ENCODE results near the gene PPIP5K2. TPM values are rescaled to one million over a fixed set of nuclear protein-coding genes. Genes with fewer than 3 reads are reported as not detected.
"Not testable (repeated sequence)": the region's sequence is repeated elsewhere in the genome, so short reads cannot be mapped to it uniquely, and the experiment has no call there.

The PPIP5K2 gene
- total RNA-seq, 2 donors from 2014 or later, result 23.1 to 29.6 TPM

DNA sequence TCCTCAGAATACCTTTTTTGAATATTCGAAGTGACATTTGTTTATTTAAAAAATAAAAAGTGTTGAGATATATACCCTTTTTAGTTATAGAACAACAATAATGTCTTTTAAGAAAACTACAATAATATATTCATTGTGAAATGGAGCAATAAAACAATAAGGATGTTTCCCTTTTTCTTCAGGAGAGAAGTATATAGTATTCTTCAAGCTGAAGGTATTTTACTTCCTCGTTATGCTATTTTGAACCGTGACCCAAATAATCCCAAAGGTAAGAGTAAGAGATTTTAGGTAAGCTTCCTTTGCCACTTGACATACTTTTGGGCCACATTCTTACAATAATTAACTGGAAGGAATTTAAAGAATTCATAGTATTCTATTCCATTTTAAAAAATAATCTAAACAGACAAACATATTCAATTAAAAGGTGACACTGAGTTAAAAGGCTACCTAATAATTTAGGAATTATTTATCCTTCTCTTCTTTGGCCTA, 18.1 kb downstream of the PPIP5K2 start:
- no peak for DNase-seq
- no peak for ATAC-seq
- Histone ChIP-seq H3K36me3 (replicated peaks in 1 of 2; ENCODE audit: insufficient read depth in 1 of 2, low read depth in 2 of 2) (peaks cover 0 to 2% of the 10 kb centered on the region in 2 donors), H3K27me3 (no peaks in the 10 kb centered on the region), H3K27ac (no peak overlapping the region), H3K4me1 (peaks cover 6% of the 10 kb centered on the region), H3K4me3 (no peak overlapping the region), H3K9me3 (no peaks in the 10 kb centered on the region)
- TF ChIP-seq, protein P1, sequence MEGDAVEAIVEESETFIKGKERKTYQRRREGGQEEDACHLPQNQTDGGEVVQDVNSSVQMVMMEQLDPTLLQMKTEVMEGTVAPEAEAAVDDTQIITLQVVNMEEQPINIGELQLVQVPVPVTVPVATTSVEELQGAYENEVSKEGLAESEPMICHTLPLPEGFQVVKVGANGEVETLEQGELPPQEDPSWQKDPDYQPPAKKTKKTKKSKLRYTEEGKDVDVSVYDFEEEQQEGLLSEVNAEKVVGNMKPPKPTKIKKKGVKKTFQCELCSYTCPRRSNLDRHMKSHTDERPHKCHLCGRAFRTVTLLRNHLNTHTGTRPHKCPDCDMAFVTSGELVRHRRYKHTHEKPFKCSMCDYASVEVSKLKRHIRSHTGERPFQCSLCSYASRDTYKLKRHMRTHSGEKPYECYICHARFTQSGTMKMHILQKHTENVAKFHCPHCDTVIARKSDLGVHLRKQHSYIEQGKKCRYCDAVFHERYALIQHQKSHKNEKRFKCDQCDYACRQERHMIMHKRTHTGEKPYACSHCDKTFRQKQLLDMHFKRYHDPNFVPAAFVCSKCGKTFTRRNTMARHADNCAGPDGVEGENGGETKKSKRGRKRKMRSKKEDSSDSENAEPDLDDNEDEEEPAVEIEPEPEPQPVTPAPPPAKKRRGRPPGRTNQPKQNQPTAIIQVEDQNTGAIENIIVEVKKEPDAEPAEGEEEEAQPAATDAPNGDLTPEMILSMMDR (IDR thresholded peaks at IDR 0.05), result no peak
- no peak for TF ChIP-seq POLR2A (IDR thresholded peaks at IDR 0.05)
- 68 to 69% methylated on average over 3 of the region's 3 CpGs for WGBS, 2 donors
- intact Hi-C loops (cut with DNase I), result no loop called here

DNA sequence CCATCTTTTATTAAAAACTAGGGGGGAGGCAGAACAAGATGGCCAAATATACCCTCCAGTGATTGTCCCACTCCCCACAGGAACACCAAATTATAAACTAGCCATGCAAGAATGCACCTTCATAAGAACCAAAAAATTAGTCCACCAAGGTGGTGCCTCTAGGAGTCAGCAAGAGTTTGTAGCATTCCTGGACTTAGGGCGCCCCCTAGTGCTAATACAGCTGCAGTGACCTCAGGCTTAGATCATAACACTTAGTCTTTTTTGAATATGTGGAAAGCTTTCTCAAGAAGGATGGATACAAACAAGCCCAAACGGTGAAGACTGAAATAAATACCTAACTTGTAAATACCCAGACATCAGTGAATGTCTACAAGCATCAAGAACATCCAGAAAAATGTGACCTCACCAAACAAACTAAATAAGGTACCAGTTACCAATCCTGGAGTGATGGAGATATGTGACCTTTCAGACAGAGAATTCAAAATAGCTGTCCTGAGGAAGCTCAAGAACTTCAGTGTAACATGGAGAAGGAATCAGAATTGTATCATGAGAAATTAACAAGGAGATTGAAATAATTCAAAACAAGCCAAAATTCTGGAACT, 19.3 kb downstream of the PPIP5K2 start:
- peak; percentile 76 to 85 (median 84) for DNase-seq
- H3K27me3 ChIP-seq, result no peaks in the 10 kb centered on the region
- H3K4me1 ChIP-seq, result no peaks in the 10 kb centered on the region
- H3K9me3 ChIP-seq, result no peaks in the 10 kb centered on the region
- peaks cover 0 to 2% of the 10 kb centered on the region in 2 donors for H3K36me3 ChIP-seq (replicated peaks in 1 of 2; ENCODE audit: insufficient read depth in 1 of 2, low read depth in 2 of 2)
- H3K27ac ChIP-seq, result no peak overlapping the region
- ATAC-seq, result peak; percentile 87
- no peak overlapping the region for H3K4me3 ChIP-seq
- WGBS, 2 donors, result 0 to 3% methylated on average over 2 of the region's 2 CpGs
- no peak for TF ChIP-seq POLR2A (IDR thresholded peaks at IDR 0.05)
- TF ChIP-seq, protein P1 (IDR thresholded peaks at IDR 0.05), result peak; percentile 69 to 94 (median 91)
- intact Hi-C loops (cut with DNase I), result no loop called here

DNA sequence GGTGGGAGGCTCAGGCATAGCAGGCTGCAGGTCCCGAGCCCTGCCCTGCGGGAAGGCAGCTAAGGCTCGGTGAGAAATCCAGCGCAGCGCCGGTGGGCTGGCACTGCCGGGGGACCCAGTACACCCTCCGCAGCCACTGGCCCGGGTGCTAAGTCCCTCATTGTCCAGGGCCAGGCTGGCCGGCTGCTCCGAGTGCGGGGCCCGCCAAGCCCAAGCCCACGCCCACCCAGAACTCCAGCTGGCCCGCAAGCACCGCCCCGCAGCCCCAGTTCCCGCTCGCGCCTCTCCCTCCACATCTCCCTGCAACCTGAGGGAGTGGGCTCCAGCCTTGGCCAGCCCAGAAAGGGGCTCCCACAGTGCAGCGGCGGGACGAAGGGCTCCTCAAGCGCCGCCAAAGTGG, 22.0 kb downstream of the PPIP5K2 start:
- H3K36me3 ChIP-seq (replicated peaks in 1 of 2; ENCODE audit: insufficient read depth in 1 of 2, low read depth in 2 of 2); H3K9me3 ChIP-seq; DNase-seq; intact Hi-C loops (cut with DNase I); H3K27me3 ChIP-seq; H3K27ac ChIP-seq; ATAC-seq; H3K4me3 ChIP-seq; H3K4me1 ChIP-seq: not testable (repeated sequence)
- WGBS, 2 donors, result 98 to 99% methylated on average over 13 to 15 of the region's 25 CpGs

DNA sequence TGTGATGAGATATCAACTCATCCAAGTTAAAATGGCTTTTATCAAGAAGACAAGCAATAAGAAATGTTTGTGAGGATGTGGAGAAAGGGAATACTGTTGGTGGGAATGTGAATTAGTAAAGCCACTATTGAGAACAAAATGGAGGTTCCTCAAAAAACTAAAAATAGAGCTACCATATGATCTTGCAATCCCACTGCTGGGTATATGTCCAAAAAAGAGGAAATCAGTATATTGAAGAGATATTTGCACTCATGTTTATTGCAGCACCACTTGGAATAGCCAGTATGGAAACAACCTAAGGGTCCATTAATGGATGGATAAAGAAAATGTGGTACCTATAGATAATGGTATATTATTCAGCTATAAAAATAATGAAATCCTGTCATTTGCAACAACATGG, 25.1 kb downstream of the PPIP5K2 start:
- DNase-seq, result no peak
- H3K4me3 ChIP-seq, result no peak overlapping the region
- no peak for ATAC-seq
- peaks cover 0 to 2% of the 10 kb centered on the region in 2 donors for H3K36me3 ChIP-seq (replicated peaks in 1 of 2; ENCODE audit: insufficient read depth in 1 of 2, low read depth in 2 of 2)
- TF ChIP-seq, protein P1 (IDR thresholded peaks at IDR 0.05), result no peak
- no peak for TF ChIP-seq POLR2A (IDR thresholded peaks at IDR 0.05)
- no peaks in the 10 kb centered on the region for H3K27me3 ChIP-seq
- intact Hi-C loops (cut with DNase I), result no loop called here
- no peaks in the 10 kb centered on the region for H3K9me3 ChIP-seq
- no peak overlapping the region for H3K27ac ChIP-seq
- H3K4me1 ChIP-seq, result no peaks in the 10 kb centered on the region

DNA sequence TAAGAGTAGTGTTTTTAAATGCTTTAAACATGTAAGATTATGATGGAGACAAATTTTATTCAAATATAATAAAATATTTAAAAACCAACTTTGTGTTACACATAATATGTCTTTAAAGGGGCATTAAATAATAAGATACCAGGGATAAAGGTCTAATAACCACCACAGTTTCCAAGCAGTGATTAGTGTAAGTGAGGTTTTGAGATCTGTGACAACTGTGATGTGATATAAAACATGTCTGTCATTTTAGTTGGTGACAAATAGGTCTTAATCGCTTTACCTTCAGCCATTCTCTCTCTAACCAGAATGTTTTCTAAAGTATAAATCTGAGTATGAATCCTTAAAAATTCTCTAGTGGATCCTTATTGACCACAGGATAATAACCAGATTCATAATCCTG, 28.1 kb downstream of the PPIP5K2 start:
- H3K4me3 ChIP-seq, result no peak overlapping the region
- ATAC-seq, result no peak
- no peak for TF ChIP-seq POLR2A (IDR thresholded peaks at IDR 0.05)
- no peaks in the 10 kb centered on the region for H3K27me3 ChIP-seq
- no peaks in the 10 kb centered on the region for H3K9me3 ChIP-seq
- no peaks in the 10 kb centered on the region for H3K4me1 ChIP-seq
- no peak overlapping the region for H3K27ac ChIP-seq
- peaks cover 0 to 6% of the 10 kb centered on the region in 2 donors for H3K36me3 ChIP-seq (replicated peaks in 1 of 2; ENCODE audit: insufficient read depth in 1 of 2, low read depth in 2 of 2)
- no peak for DNase-seq
- intact Hi-C loops (cut with DNase I), result no loop called here
- 92 to 96% methylated on average over 1 of the region's 1 CpG for WGBS, 2 donors

DNA sequence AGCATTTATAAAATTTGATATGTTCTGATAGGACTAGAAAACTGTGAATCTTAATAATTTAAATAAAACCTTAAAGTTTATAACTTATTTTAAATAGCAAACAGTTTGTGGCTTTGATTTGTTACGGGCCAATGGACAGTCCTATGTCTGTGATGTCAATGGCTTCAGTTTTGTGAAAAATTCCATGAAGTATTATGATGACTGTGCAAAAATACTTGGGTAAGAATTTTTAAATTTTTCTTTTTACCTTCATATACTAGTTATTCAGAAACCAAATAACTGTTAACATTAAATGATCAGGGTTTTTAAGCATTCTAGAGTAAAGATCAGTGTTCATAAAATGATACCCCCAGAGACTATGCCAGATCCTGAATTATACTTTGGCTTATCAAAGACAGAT, 31.1 kb downstream of the PPIP5K2 start:
- WGBS, 2 donors, result 97 to 100% methylated on average over 1 of the region's 1 CpG
- intact Hi-C loops (cut with DNase I), result no loop called here
- DNase-seq (no peak), ATAC-seq (no peak)
- H3K27ac ChIP-seq, result no peak overlapping the region
- H3K36me3 ChIP-seq (replicated peaks in 1 of 2; ENCODE audit: insufficient read depth in 1 of 2, low read depth in 2 of 2), result peaks cover 0 to 8% of the 10 kb centered on the region in 2 donors
- no peak overlapping the region for H3K4me3 ChIP-seq
- TF ChIP-seq POLR2A (IDR thresholded peaks at IDR 0.05), result no peak
- TF ChIP-seq, protein P1 (IDR thresholded peaks at IDR 0.05), result no peak
- H3K4me1 ChIP-seq, result no peaks in the 10 kb centered on the region
- no peaks in the 10 kb centered on the region for H3K9me3 ChIP-seq
- H3K27me3 ChIP-seq, result no peaks in the 10 kb centered on the region

Measured in body of pancreas (tissue), 4 donors.